ENCODE results near the gene MYT1. TPM values are rescaled to one million over a fixed set of nuclear protein-coding genes. Genes with fewer than 3 reads are reported as not detected.
"Not testable (repeated sequence)": the region's sequence is repeated elsewhere in the genome, so short reads cannot be mapped to it uniquely, and the experiment has no call there.

The MYT1 gene
- total RNA-seq, 1 donor from 2014 or later, result not detected

DNA sequence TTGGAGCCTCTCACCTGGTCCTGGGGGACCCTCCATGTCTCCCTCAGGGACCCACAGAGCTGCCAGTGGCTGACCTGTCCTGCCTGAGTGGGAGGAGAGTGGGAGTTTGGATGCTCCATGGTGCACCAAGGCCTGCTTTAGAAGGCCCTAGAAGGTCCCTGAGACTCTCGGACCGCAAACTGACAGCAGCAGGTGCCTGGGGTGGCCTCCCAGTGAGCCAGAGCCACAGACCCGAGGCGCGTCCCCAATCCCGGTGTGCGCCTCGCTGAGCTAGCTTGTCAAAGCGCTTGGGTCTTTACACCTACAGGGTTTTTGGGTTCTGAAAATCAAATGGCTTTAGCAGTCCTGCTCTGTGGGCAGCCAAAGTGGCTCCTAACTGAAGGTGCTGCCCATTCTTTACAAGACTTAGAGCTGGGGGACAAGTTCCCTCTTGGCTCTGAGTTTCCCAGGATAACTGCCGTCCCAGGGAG, 4.9 kb downstream of the MYT1 start:
- ATAC-seq, result no peak

DNA sequence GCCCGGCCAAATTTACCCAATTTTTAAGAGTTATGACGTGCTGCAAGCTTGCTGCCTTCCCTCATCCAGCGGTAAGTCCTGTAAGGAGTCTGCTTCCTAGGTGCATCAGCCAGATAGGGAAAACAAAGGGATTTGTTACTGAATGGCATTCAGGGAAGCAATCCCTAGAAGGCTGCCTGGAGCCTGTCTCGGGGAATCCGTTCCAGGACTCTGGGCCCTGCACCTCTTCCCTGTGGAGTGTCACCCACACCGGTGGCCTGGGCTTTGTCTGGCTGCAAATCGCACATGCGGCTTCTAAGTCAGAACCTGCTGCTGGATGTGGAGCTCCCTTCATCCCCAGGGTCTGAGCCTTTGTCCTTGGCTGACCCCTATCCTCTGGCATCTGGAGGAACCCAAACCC, 7.0 kb downstream of the MYT1 start:
- no peak for ATAC-seq

DNA sequence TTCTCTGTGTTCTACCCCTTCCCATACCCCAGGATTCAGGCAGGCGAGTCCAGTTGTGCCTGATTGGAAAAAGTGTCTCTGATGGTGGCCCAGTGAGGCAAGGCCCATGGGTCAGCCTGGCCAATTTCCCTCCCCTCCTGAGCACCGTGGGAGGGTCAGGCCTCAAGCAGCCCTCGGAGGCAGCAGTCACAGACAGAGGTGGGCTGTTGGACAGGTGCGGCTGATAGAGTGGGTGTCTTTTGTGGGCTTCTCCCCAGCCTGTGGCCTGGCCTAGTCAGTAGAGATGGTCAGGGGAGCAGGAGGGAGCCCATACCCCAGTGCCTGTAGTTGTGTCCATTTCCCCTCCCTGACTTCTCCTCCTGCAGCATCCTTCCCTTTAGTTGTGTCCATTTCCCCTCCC, 8.9 kb downstream of the MYT1 start:
- no peak for ATAC-seq

DNA sequence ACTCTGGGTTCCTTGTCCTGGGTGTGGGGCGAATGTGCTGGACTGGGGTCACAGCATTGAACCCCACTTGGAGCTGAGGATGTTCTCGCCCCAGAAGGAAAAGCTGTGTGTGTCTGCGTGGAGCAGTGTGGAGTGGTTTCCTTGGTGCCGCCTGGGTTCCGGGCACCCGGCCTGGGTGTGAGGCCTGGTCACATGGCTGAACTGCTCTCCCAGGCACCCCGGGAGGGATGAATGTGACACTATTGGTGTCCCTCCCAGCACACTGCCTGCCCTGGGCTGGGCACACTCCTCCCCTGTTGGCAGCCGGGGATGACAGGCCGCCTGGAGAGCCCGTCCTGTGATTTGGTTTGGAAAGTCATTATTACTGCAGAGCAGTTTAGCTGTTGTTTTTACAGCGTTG, 12.3 kb downstream of the MYT1 start:
- ATAC-seq, result no peak

DNA sequence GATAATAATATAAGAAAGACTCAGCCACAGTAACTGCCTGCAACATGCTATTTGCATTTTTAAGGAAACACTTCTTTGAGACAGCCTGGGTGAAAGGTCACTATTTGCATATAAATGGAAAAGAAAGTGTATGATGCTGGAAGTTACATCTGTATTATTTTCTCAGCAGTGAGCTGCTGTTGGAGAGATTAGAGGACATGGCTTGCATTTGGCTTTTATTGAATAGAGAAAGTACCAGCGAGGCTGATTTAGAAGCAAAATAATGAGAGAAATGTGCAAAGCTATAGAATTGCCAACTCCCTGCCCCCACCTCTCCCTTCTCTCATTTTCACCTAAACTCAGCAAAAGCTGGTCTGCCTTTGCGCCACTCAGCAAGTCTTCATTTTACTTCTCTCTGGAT, 12.7 kb downstream of the MYT1 start:
- no peak for ATAC-seq

DNA sequence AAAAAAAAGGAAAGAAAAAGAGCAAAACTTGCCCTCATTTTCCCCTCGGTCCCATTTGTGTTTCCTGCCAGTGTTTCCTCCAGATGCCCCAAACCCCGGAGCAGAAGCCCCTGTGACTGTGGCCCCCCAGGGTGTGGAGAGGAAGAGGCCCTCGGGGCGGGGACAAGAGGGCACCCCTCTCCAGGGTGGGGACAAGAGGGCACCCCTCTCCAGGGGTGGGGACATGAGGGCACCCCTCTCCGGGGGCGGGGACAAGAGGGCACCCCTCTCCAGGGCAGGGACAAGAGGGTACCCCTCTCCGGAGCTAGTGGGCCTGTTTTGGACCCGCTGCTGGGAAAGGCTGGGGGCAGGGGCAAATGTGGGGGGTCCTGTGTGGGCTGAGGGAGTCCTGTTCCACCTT, 13.1 kb downstream of the MYT1 start:
- no peak for ATAC-seq

DNA sequence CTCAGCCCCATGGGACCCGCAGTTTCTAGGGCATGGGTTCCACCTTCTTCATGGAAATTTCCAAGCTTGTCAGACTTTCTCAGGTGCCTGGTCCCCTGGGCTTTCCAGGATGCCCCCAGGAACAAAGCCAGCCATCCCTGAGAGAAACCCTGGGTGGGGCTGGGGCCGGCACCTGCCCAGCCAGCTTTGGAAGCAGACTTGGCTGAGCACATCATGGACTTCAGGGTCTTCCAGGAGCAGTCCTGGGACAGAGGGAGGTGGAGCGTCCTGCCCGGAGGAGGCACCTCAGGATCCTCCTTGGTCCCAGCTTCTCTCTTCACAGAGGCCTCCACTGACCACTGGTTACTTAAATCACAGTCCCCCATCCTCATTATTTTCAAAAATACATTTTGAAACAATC, 13.5 kb downstream of the MYT1 start:
- ATAC-seq, result no peak

DNA sequence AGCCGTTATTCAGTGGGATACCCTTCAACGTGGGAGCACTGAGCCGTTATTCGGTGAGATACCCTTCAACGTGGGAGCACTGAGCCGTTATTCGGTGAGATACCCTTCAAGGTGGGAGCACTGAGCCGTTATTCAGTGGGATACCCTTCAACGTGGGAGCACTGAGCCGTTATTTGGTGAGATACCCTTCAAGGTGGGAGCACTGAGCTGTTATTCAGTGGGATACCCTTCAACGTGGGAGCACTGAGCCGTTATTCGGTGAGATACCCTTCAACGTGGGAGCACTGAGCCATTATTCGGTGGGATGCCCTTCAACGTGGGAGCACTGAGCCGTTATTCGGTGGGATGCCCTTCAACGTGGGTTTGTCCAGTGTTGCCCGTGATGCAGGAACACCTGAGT, 14.7 kb downstream of the MYT1 start:
- ATAC-seq, result not testable (repeated sequence)

DNA sequence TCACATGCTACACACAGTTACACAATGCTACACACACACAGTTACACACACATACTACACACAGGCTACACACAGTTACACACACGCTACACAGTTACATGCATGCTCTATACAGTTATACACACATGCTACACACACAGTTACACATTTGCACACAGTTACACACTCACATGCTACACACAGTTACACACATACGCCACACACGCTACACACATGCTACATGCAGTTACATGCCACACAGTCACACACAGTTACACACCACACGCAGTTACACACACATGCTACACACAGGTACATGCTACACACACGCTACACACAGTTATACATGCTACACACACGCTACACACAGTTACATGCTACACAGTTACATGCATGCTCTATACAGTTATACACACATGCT, 15.6 kb downstream of the MYT1 start:
- no peak for ATAC-seq

DNA sequence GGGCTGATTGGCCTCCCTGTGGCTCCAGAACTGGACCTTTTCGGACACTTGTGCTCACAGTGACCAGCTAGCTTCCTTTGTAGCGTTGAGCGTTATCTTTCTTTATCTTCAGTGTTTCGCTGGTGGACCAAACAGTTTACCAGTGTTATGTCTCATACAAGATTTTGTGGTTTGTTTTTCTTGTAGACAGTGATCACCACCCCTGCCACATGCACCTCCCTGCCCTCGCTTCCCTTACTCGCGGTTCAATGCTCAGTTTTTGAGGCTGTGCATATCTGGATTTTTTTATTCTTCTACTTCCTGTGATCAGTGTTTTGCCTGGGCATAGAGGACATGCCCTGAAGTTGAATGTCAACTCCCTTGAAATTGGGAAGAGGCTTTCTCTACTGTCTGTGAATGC, 16.4 kb downstream of the MYT1 start:
- no peak for ATAC-seq

DNA sequence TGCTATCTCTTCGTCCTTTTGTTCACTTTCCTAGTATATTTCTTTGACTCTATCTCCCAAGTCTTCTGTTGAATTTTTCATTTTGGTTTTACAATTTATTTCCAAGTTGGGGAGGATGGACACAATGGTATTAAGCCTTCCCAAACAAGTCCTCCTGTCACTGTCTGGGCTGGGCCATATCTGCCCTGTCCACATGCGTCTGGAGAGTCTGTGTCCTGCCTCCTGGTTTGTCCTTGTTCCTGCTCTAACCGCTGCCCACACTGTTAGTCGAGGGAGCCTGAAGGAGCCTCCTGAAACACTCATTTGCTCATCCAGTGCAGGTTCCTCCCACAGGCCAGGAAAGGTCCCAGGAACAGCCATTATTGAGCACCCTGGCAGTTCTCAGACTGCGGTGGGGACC, 17.1 kb downstream of the MYT1 start:
- ATAC-seq, result no peak

DNA sequence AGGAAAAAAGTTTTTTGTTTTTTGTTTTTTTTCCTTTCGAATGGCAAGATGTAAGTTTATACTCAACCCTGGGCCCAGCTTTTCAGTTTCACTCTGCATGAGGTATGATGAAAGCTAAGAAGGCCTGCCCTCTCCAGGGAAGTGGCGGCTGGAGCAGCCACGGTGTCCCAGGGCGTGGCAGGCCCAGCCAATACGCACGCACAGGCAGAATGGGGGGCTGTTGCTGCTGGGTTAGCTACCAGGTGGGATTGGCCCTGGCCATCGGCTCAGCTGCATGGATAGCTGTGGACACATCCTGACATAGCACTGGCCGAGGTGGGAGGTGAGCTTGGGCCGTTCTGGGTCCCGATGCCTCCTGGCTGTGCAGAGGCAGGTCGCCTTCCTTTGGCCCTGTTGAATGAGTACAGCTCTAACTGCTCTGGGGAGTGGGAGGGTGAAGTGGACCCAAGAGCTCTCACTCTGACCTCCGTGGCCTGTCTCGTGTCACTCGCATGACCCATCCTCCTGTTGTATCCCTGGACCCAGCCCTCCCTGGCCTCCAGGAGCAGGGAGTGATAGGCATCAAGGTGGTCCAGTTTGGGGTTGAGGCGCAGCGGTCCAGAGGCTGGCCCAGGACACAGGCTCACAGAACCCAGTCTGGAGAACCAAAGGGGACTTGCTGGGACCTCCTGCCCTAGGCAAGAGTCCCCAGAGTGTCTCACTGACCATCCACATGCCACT, 18.1 kb downstream of the MYT1 start:
- no peak for ATAC-seq

DNA sequence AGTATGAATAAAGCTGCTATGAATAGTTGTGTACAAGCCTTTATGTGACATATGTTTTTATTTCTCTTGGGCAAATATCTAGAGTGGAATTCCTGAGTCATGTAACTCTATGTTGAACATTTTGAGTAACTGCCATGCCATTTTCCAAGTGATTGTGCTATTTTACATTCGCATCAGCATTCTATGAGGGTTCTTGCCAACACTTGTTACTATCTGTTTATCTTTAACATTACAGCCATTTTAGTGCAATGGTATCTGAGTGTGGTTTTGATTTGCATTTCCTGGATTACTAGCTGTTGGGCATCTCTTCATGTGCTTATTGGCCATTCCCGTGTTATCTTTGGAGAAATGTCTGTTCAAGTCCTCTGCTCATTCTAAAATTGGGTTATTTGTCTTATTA, 19.1 kb downstream of the MYT1 start:
- no peak for ATAC-seq

DNA sequence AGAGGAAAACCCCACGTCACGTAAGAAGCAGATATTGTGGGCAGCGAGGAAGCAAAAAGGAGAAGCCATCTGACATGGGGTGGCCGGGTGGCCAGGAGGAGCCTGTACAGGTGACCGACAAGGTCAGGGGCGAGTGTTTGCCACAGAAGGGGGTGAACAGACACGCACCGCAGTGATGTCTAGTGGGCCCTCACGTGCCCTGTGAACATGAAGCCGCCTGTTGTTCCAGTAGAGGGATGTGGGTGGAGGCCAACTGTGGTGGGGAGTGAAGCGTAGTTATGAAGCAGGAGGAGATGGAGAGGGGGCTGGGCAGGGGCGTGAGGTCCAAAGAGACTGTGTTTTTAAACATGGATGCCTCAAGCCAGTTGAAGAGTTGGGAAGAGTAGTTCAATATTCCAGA, 20.5 kb downstream of the MYT1 start:
- ATAC-seq, result no peak

DNA sequence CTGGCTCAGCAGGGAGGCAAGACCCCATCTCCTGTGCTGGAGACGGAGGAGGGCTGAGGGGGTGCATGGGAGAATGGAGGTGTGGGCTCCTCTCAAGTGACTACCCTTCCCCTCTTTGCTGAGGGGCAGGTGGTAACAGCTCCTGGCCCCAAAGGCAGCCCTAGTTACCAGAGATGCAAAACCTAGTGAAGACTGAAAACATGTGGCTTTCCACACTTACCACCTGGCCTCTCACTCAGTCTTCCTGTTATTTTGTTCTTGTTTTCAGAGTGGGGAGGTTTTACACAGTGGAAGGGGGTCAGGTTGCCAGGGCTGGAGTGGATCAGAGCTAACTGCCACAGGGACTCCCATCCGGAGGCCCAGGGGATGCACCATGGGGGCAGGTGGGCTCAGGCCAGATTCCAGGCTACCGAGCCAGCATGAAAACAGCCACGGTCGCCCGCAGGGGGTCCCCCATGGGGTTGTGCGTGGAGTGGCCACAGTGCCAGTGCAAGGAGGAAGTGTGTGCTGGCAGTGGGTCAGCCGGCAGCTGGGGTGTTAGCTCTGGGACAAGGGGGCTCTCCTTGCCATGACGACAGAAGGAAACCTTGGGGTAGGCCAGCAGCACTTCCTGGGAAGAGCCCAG, 21.1 kb downstream of the MYT1 start:
- ATAC-seq, result no peak

DNA sequence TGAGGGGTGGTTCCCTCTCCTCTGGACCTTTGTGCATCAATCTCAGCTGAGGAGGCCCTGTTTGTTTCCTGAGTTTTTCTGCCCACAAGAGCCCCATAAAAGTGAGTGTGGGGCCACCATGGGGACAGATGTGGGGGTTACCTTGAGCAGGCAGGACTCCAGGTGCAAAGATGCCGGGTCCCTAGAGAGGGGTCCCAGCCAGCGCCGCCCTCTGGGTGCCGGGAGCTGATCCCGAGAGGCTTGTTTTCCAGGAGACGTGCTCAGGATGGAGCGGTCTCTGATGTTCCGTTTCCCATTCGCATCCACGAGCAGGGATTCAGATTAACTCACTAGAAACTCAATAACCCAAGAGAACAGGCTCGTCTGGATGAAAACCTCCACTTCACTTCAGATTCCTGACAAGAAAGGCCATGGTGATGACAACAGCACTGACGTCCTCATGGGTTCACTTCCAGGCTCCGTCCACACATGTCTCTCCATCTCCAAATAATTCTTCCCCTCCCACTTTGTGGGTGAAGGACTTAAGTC, 21.9 kb downstream of the MYT1 start:
- ATAC-seq, result no peak

DNA sequence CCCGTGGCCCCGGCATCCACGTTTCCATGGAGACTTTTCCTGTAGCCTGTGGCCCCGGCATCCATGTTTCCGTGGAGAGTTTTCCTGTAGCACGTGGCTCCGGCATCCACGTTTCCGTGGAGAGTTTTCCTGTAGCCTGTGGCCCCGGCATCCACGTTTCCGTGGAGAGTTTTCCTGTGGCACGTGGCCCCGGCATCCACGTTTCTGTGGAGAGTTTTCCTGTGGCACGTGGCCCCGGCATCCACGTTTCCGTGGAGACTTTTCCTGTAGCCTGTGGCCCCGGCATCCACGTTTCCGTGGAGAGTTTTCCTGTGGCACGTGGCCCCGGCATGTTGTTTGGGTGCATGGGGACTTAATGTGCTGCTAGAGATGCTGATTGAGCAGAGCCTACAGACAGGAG, 23.0 kb downstream of the MYT1 start:
- ATAC-seq, result not testable (repeated sequence)

DNA sequence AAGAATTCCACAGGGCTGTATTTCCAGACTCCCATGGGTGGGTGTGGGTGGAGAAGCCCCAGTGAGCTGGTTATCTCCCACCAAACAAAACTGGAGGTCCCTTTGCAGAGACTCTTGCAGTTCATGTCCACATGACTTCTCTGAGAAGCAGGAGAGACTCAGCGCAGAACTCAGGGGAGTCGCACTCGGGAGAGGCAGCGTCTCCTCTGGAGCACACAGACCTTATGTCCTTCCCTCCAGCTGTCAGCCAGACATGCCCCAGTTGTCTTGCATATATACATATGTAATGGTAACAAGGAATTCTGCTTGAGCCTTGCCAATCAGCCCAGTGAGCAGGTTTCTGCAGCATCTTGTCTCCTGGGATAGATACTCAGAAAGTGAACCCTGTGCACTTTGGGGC, 23.8 kb downstream of the MYT1 start:
- ATAC-seq, result no peak

DNA sequence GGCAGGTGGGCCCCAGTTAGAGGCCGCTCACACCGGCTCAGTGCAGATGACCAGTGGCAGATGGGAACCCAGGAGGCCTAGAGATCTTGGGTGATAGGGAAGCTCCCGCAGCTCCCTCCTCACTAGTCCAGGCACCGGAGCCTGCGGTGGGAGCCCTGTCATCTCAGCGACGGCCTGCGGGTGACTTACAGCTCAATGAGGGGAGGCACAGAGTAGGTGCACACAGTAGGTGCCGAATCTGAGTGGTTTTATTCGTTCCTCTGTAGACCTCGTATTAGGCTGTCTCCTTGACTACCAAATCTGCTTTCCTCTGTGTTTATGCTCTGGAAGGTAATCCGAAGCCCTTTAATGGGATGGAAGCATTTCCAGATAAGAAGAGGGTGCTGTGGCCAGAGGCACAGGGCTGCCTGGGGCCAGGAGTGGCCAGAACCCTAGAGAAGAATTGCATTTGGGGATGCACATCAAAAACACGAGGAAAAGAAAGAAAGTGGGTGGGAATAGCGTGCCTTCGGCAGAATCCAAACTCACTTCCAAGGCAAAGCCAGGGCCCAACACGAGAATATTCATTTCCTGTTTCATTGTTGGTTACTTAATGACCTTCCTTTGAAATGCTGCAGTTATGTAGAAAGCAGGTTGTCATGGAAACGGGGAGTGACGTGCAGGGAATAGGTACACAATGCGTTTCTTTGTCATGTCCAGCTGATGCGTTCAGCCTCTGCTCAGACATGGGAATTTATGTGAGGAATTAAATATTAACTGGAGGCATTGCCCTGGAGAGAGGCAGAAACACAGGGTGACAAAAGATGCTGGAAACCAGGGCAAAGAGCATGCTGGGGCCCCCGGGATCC, 24.7 kb downstream of the MYT1 start:
- ATAC-seq, result no peak

DNA sequence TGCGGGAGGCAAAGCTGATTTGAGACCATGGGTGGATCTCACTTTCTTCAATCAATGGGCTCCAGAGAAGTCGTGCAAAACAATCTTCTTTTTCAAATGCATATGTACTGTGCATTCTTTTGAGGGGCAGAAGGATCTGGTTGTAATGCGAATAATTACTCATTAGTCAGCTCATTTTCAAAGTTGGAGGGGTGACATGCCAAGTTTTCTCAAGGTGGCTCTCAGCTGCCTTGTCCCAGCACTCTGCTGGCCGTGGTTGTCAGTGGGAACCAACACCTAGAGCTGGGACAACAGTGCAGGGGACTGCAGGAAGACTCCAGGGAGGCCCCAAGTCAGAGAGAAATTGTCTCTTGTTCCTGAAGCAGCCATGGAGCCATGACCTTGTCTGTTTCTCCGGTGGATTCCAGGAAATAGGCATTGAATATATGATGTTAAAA, 25.3 kb downstream of the MYT1 start:
- no peak for ATAC-seq

DNA sequence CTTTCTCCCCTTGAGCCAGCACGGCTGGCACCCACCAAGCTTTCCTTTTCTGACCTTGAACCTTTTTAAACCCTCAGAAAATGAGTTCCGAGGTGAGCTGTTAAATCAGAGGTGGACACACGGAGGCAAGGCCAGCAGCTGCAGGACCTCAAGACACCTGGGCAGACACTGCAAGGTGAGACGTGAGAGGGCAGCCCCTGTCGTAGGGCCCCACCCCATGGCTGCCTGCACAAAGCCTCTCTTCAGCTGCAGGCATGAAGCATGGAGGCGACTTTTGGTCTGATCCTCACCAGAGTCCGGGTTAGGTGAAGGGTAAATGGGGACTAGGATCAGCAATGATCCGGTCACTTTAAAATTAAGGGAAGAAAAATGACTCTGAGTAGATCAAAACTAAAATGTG, 25.7 kb downstream of the MYT1 start:
- no peak for ATAC-seq

DNA sequence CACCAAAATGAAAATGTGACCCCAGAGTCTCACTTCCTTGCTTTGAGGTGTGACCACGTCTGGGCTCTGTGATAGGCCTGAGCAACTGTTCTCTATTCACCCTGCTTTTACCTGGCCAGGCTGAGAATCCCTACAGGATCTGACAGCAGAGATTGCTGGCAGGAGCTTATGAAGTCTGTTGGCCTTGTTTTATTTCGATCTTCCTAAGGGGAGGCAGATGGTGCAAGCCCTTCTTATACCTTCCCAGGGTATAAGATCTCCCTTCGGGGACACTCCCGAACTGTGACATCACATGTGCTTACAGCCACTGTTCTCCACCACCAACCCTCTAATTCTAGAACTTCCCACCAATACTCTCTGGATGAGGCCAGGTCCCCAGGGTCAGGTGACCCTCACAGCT, 26.8 kb downstream of the MYT1 start:
- no peak for ATAC-seq

DNA sequence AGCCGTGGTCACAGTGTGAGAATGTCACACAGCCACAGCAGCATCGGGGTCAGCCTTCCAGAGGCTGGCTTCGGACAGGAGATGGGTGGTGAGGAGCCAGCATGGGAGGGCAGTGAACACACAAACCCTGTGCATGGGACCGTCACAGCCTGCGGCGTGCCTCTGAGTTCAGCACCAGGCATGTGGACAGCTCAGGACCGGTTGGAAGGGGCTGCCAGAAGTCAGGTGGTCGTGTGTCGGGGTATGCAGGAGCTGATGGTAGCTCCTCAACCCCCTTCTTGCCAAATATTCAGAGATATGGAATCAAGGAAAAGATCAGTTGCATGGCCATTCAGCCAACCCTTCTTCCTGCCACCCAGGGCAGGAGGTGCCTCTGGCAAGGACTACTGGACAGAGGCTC, 28.2 kb downstream of the MYT1 start:
- no peak for ATAC-seq
